ENCODE data around the gene PPP3CA.

The PPP3CA gene

DNA sequence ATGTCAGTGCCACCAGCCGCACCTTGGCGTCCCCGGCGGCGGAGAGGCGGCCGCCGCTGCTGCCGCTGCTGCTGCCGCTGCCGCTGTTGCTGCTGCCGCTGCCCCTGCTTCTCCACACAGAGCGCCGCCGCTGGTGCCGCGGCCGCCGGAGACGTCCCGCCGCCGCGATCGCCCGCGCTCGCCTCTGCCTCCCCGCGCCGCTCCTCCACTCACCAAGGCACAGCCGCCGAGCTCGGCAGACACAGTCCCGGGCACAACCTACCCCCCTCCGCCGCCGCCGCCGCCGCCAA, at the start of gene PPP3CA:
Gene PPP3CA (minus strand): TSS at position 260 of the 290 bp plus-strand sequence.
- DNase-seq (ENCODE audit: low read depth), result no peak

DNA sequence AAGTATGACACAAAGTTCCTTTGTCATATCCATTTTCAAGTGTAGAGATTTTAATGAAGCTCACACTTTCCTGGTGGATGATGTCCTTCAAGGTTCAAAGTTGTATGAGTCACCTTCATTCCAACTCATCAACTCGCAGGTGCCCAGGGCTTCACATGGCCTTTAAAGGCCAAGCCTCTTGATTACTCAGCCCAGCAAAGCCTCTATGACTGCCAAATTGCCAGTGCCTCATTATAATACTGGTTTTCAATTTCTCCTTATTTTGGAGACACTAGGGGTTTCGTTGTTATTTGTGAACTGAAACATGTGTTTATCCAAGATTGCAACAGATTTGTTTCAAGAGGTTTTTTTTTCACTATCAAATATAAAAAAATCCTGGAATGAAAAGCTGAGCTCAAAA, 45.9 kb upstream of the PPP3CA start:
- DNase-seq (ENCODE audit: low read depth), result peak; percentile 27

DNA sequence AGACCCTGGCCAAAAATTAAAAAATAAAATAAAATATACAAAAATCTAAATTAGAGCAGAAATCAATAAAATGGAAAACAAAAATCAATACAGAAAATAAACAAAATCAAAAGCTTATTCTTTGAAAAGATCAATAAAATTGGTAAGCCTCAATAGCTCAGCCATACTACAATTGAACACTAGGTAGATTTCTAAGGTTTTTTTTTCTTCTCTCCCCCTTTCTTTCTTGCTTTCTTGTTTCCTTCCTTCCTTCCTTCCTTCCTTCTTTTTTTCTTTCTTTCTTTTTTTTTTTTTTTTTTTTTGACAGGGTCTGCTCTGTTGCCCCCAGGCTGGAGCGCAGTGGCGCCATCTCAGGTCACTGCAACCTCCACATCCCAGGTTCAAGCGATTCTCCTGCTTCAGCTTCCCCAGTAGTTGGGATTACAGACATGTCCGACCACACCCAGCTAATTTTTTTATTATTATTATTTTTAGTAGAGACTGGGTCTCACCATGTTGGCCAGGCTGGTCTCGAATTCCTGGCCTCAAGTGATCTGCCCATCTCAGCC, 23.4 kb upstream of the PPP3CA start:
- DNase-seq (ENCODE audit: low read depth), result no peak

DNA sequence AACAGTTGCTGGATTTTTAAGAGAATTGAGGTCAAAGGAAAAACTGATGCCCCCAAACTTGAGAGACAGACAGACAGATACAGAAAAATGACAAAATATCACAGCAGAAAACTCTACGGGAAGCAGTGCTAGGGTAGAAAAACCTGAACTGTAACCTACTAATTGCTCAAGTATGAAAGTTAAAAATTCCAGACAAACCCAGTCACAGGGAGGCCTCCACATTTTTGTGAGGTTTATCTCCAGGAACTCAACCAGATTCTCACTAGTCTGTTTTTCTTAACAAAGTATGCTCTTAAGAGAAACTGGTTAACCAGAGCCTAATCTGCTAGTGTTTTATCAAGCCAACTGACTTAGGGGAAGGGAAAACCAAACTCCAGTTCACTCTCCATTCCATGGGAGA, 19.9 kb upstream of the PPP3CA start:
- no peak for DNase-seq (ENCODE audit: low read depth)

DNA sequence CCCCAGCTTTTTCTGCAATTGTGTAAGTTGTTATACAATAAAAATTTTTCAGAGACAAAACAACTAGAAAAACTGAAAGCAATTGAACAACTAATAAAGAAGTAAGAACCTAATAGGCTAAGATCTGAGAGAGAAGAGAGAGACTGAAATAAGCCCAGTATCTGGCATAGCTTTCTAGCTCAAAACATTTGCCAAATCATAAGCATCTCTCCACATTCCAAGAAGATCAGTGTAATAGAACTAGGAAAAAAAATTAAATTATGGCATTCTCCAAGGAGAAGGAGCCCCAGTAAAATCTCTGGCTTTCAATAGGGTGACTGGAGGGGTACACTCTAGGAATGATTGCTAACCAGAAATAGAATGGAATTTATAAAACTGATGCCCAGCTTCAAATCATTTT, 19.0 kb upstream of the PPP3CA start:
- no peak for DNase-seq (ENCODE audit: low read depth)

DNA sequence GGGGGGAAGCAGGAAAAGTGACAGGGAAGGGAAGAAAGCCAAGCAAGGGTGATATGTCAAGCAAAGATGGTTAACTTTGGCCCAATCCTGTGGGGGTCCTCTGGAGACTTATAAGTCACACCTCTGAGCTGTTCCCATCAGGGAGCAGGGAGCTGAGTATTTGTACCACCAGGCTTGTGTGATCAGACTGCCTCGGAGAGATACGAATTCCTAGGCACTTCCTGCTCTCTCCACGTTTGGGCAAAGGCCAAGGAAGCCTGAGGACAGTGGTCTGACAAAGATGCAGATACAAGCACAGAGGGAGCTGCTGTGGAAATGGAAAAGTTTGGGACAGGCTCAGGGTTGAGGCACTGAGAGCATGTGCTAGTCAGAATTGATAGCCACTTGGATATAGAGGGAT, 10.4 kb upstream of the PPP3CA start:
- DNase-seq (ENCODE audit: low read depth), result no peak

DNA sequence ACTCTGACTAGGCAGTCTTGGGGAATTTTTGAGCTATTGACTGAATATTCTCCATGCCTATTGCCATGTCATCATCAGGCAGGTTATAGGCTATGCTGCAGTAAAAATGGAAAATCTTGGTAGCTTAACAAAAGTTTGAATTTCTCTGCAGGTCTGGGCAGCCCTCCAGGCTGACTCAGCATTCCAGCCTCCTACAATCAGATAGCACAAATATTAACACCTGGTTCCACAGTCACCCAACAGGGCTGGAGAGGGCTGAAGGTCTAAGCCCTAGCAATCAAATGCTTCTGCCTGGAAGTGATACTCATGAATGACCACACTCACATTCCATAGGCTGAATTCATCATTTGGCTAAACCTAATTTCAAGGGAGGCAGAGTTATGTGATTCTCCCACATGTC, 9.6 kb upstream of the PPP3CA start:
- DNase-seq (ENCODE audit: low read depth), result peak; percentile 84

DNA sequence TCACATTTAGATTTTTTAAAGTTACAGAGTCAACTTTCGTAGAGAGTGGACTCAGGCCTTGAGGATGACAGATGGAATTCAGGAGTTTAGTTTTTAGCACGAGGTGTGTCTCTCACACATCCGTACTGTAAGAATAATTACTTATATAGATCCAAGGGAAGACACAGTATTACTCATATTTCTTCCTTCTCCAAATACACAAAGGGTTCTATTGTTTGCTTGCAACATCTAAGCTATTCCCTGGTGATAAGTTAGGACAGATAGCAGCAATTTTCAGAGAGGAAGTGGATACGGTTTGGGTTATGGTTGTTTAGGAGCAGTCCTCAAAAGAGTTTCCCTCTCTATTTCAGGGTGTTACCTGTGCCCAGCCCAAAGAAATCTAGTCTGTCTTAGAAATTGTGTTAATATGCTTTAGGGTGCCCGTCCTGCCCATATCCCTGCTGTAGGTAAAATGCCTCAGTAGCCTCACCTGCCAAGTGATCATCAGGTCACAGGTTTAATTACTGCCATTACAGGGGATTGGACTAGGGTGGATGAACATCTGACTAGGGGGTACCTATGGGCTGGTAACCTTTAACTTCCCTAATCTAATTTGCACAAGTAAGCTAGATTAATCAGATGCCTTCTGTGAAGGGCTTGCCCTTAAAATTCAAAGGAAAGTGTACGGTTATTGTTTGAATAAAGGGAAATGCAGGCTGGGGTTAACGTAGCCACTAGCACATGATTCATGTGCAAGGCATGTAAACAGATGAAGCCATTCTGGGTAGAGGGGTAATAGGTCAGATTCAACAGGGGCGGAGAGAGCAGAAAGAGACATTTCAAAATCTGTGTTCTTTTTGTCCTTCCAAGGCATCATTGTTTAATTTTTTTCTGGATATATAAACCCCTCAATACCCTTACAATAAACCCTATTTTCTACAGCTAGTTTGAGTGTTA, 8.7 kb upstream of the PPP3CA start:
- no peak for DNase-seq (ENCODE audit: low read depth)

DNA sequence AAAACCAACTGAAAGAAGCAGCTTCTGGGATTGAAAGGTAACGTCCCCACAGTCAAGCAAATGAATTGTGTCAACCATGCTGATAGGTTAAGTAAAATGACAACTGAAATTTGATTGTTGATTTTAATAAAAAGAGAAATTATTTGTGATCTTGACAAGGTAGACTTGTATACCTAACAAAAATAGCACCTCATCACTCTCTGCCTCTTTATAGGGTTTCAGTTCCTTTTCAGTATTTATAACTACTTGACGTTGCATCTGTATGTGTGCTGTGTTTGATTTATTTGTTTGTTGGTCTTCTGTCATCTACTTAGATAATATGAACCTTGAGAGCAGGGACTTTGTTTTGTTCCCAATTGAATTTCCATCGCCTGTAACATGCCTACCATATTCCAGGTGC, 7.9 kb upstream of the PPP3CA start:
- no peak for DNase-seq (ENCODE audit: low read depth)

DNA sequence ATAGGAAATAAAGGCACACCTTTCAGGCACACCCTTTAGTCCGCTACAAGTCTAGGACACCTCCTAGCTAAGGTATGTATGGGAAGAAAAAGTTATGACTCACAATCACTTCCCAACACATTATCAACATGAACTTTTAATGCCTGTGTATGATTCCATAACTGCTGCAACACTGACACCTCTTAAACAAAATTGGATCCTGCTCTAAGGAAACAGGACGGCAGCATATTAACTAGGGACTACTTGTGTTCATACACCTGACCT, 2.4 kb upstream of the PPP3CA start:
- no peak for DNase-seq (ENCODE audit: low read depth)

DNA sequence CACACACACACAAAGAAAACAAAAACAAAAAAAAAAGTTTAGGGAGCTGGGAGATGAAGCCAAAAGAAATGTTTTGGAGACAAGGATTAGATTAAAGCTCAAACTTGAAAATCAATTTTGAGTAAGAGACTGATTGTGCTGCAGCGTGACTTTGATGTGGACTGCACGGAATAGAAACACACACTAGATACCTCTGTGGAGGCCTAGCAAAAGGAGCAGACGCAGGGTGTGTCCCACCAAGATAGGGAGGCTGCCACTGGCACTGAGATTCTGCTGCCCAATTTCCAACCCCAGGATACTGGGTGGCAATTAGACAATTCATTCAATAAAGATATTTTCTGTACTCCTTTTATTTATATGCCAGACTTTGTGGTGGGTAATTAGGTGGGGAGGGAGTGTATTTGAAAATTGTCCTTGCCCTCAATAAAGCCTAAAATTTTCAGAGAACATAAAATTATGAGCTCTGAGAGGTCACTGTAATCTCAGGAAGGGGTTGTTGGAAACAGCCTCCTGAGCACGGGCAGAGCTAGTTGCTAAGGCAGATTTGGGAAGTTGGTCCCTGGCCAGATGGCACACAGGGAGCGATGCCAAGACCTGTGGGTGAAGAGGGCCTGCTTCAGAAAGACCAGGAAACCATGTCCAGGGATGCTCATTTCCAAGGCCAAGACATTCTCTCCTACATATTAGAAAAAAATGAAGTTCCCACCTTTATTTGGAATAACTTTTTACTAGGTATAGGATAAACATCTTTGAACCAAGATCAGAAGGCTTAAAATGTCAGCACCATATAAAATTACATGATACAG, 1.9 kb upstream of the PPP3CA start:
- DNase-seq (ENCODE audit: low read depth), result no peak

DNA sequence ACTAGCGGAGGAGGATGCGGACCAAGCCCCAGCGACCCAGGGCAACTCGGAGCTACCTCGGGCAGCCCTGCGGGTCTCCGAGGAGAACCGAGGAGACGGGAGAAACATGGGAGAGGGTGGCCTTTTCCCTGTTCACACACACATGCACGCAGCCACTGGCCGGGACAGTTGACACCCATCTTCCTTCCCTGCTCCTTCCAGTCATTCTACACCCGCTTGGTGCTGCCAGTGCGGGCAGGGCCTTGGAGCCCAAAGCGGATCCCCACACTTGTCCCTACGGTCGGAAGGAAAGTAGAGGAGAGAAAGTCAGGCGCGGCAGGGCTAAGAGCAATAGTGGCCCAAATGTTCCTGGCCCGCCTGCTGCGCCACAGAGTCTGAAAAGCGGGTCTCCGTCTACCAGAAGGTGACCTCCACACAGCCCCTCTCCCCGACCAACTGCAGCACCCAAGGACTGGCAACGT, 1.1 kb upstream of the PPP3CA start:
- no peak for DNase-seq (ENCODE audit: low read depth)

DNA sequence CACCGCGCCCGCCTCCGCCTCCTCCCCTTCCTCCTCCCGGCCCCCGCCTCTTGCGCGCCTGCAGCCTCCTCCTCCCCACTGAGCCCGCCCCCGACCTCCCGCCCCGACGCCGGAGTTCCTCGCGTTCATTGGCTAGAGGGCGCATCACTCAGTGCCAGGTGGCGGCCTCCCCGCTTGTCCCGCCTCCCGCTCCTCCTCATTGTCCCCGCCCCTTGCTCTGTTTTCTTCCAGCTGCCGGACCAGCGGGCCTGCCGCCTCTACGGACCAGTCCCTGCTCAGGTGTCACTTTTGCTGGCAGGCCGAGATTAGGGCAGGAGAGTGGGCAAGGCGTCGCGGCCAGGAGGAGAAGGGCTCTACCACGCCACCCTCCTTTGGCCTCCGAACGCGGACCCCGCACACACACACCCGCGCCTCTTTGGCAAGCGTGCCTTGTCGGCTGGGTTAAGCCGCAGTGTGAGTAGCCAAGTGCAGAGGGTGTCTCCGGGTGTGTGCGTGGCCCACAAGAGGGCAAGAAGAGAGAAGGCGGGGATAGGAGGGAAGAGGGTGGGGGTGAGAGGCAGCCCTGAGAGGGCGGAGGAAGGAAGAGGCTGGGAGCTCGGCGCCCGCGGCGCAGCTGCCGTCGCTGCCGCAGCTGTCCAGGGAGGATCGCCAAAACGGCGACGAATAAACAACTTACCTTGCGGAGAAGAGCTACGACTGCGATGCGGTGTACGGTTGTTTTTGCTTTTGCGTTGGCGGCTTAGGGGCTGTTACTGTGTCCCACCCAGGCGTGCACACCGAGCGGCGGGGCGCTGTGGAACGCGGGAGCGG, 436 bp upstream of the PPP3CA start:
- peak; percentile 95 for DNase-seq (ENCODE audit: low read depth)

DNA sequence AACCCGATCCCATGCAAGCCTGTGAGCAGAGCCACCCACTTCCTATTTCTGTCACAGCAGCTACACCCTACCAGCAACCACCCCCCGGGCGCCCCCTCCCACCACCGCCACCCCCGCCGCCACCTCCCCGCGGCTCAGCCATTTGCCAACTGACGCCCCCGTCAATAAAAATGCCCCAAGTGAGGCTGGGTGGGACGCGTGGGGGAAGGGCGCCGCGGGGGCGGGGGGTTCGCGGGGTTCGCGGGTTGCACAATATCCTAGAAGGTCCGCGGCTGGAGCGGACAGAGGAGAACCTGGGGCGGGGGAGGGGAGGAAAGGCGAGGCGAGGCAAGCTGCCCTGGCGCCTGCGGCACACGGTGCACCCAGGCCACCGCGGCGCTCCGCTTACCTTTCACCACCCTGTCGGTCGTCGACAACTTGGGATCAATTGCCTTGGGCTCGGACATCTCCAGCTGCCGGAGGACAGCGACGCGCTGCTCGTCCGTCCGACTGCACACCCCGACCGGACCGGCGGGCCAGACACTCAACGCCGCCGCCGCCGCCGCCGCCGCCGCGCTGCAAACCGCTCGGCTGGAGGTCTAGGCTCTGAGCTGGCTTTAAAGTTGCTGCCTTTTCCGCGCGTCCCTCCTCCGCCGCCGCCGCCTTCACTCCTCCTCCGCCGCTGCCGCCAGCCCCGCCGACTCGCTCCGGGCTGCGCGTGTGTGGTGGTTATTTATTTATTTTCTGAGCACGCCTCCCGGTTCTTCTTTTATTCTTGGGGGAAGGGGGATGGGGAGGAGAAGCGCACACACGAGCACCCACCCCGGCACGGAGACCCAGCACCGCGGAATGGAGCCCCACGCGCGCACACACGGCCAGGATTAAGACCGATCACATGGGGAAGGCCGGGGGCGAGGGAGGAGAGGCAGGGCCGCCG, 717 bp downstream of the PPP3CA start:
- DNase-seq (ENCODE audit: low read depth), result no peak

DNA sequence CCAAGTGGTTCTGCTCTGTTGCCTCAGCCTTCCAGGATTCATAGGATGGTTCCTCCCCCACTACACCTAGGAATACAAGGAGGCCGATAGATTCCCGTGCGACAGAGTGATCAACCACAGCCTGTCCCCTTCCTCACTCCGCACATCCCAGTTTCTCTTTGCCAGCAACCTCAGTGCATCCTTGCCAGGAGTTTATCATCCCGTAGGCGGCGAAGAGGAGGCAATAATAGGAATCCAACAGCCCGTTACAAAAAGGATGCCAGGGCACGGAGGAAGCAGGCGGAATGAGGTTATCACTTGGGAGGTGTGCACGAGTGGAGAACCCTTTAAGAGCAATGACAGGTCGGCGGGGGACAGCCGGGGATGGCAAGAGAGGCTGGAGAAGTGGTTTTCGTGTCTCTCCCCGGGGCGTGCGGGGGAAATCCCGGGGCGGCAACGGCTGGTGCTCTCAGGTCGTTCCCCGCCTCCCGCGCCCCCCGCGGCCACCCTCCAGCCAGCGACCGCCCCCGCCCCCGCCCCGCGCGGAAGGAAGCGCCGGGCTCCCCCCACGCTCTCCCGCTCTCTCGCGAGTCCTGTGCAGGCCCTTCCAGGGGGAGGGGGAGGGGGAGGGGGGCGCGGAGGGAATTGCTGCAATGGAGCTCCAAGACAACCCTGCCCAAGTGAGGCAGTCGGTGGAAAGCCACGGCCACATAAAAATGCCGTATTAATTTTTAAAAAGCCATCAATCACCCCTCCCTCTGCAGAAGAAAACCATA, 1.6 kb downstream of the PPP3CA start:
- no peak for DNase-seq (ENCODE audit: low read depth)

DNA sequence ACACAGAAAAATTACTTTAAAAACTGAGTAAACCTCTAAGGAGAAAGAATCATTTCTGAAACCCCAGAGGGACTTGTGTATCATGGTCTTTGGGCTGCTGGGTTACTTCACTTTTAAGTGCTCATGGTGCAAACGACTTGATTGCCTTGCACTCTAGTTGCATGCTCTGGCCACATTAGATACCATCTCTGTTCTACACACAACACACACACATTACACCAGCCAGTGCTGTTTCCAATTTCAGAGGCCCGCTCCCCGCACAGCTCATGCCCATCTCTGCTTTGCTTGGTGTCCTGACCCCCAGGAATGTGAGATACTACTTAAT, 2.1 kb downstream of the PPP3CA start:
- DNase-seq (ENCODE audit: low read depth), result no peak

DNA sequence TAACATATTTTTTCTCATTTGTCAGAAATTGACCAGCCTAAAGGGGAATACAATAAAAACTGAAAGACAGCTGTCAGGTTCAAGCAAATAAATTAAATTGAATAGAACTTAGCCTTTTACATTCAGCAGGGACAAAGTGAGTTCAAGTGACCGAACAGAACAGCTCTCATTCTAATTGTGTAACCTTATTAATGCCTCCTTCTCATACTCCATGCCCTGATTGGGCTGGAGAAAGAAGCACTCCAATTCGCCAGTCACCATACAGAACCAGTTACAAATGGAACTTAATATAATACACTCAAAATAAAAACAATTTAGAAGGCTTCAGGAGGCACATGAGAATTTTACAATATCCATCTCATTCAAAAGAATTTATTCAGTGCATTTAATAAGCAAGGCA, 8.0 kb downstream of the PPP3CA start:
- no peak for DNase-seq (ENCODE audit: low read depth)

DNA sequence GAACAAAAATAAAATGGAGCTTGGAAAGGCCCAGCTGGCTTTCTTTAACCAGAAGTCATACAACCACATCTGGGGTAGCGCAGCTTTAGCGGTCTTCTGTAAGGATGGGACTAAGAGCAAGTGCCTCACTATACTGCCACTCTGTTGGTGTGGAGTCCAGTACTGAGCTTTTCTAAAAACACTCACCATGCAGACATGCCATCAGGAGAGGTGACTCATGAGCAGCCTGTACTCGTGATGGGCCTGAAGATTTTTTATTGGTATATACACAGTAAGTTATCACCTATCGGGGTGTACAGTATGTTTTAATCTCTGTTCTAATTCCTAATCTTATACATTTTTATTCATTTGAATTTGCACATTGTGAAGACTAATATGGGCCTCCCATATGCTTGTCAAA, 9.6 kb downstream of the PPP3CA start:
- DNase-seq (ENCODE audit: low read depth), result no peak

DNA sequence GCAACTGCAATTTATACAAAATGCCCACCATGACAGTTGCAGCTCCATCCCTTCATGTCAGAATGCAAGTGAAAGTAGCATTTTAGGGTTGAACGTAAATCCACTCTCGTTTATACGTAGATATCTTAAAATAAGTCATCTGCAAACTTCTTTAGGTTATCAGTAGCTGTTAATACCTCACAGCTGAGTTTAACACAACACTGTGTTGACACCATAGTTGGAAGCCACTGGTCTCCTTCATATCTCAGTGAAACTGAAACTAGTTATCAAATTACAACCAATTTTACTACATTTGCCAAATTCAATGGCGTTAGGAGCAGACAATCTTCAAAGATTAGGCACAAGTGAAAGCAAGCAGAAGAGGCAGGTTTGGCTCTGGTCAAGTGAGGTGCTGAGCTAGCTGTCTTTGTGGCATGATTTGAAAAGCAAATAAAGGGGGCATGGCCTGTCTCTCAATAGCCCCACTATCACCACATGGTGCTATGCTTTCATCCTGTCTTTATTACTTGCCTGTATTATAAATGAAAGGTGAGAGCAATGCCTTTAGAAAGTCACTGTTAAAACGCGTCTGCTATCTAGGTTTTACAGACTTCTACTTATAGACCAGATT, 12.3 kb downstream of the PPP3CA start:
- DNase-seq (ENCODE audit: low read depth), result no peak

DNA sequence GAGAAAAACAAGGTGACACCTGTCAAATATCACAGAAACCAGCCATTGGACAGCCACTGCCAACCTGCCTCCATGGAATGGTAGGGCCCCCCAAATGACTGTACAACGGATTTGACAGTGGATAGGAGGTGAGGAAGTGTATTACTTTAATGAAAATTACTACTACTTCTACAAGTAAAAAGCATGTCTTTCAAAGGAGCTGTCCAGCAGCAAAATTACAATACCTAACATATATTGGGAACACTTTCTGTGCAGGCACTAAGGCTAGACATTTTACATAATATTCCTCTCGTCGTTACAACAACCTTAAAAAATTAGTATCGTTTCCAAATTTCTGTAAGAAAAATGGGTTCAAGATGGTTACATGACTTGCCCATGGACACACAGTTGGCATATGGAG, 14.9 kb downstream of the PPP3CA start:
- DNase-seq (ENCODE audit: low read depth), result no peak

Data from GM04504 (cell line).